MG63 (cell line): ENCODE measurements around the gene PXMP4. TPM values are rescaled to one million over a fixed set of nuclear protein-coding genes. Genes with fewer than 3 reads are reported as not detected.

ENCODE experiments used
- DNase-seq: peaks from one replicate; pipeline ENCODE4 v3.0.0-alpha.2; 2020
- H3K27me3 ChIP-seq: fragments of 250-450 bp; sonication (Bioruptor Pico); 2 replicates; pipeline ENCODE4 v1.5.1; 2020; ENCODE audit warnings: mild to moderate bottlenecking, moderate library complexity
- H3K36me3 ChIP-seq: fragments of 250-450 bp; sonication (Bioruptor Pico); 2 replicates; pipeline ENCODE4 v1.5.1; 2020; ENCODE audit warnings: mild to moderate bottlenecking, moderate library complexity
- H3K4me3 ChIP-seq: fragments of 250-450 bp; sonication (Bioruptor Pico); 2 replicates; pipeline ENCODE4 v1.5.1; 2020; ENCODE audit warnings: mild to moderate bottlenecking, moderate library complexity
- H3K9me3 ChIP-seq: fragments of 250-450 bp; sonication (Bioruptor Pico); 2 replicates; pipeline ENCODE4 v1.5.1; 2020; ENCODE audit warnings: mild to moderate bottlenecking, moderate library complexity
- total RNA-seq: library from RNA; depleted of rRNA; stranded (reverse); fragments of >200 nt; shearing (Covaris generic); gene quantifications from 2 replicates; pipeline ENCODE4 v1.2.3, GENCODE V29; 2014; ENCODE audit warnings: low replicate concordance

Gene PXMP4
- total RNA-seq, 1 experiment from 2014 or later, result 2.7 TPM

- DNase-seq, result no peak
- H3K36me3 ChIP-seq, result peaks cover 5% of the 10 kb centered on the region
- H3K9me3 ChIP-seq, result peaks cover 16% of the 10 kb centered on the region
- H3K4me3 ChIP-seq, result no peak overlapping the region
- H3K27me3 ChIP-seq, result no peaks in the 10 kb centered on the region
These were observed 19.4 kb upstream of the PXMP4 start for GRCh38 chr20:33739493-33739892.

GRCh38 chr20:33736962-33737361 lies 16.9 kb upstream of the PXMP4 start:
- no peaks in the 10 kb centered on the region for H3K27me3 ChIP-seq
- H3K4me3 ChIP-seq, result no peak overlapping the region
- no peak for DNase-seq
- peaks cover 5% of the 10 kb centered on the region for H3K36me3 ChIP-seq
- H3K9me3 ChIP-seq, result peaks cover 16% of the 10 kb centered on the region

- peaks cover 16% of the 10 kb centered on the region for H3K9me3 ChIP-seq
- H3K4me3 ChIP-seq, result no peak overlapping the region
- peak; percentile 69 for DNase-seq
These were observed 13.8 kb upstream of the PXMP4 start for GRCh38 chr20:33733654-33734576.

DNA sequence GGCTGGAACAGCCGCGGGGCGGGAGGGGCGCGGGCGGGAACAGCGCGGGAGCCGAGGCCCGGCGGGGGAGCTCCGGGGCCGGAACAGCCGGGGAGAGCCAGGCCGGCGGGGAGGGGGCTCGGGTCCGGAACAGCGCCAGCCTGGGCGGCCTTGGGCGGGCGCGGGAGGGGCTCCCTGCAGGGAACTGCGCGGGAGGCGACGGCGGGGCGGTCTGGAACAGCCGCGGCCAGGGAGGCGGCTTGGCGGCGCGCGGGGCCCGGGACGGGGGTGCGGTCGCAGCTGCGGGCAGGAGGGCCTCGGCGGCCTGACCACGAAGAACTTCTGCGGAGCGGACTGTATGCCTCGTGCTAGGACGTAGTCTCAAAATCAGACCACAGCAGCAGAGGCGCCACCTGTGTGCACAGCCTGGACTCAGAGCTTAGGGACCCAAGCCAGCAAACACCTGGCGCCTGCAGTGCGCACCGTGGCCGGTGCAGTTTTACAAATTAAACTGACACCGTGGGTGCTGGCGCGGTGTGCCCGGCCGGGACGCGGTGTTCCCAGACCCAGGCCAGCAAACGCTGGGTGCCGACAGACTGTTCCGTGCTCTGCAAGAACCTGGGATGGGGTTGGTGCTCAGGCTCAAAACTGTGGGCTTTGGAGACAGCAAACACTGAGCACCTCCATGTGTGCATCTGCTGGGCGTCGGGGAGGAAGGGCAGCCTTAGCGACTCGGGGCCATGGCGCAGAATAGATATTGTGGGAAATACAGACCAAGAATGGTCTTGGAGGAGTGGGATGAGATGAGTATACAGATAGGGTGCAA lies 12.3 kb upstream of the PXMP4 start:
- H3K36me3 ChIP-seq, result peaks cover 5% of the 10 kb centered on the region
- peak; percentile 84 for DNase-seq
- no peaks in the 10 kb centered on the region for H3K27me3 ChIP-seq
- peak overlapping the region; percentile 52 for H3K4me3 ChIP-seq
- H3K9me3 ChIP-seq, result peaks cover 14% of the 10 kb centered on the region

More at GRCh38 chr20:33733654-33734576, 13.8 kb upstream of the PXMP4 start:
- H3K27me3 ChIP-seq, result no peaks in the 10 kb centered on the region
- H3K36me3 ChIP-seq, result peaks cover 5% of the 10 kb centered on the region

DNA sequence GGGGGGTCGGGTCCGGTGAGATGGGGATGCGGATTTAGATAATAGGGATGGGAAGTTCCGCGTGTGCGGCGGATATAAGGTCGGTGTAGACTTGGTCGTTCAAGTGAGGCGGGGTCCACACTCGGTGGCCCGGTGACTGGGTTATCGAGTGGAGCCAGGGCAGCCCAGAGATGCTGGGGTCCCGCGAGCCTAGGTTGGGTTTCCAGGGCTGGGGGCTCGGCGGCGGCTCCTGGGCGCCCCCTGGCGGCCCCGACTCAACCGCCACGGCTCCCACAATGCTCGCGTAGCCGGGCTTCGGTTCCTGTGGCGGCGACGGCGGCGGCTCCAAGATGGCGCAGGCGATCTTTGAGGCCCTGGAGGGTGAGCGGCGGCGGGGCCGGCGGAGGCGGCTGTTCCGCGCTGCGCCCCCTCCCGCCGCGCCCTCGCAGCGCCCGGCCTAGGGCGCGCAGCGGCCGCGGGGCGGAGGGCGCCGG lies 11.6 kb upstream of the PXMP4 start, which contains the start of gene ZNF341:
Gene ZNF341 (plus strand): TSS at position 304 of the 473 bp plus-strand sequence. CDS start 26 bp downstream, at position 330.
- H3K4me3 ChIP-seq, result peak within 1 kb of the TSS; percentile 52
- peak; percentile 86 for DNase-seq
- no peaks in the 10 kb centered on the region for H3K27me3 ChIP-seq
- peaks cover 3% of the 10 kb centered on the region for H3K36me3 ChIP-seq
- peaks cover 7% of the 10 kb centered on the region for H3K9me3 ChIP-seq

GRCh38 chr20:33730946-33731692 lies 11.0 kb upstream of the PXMP4 start:
- peak overlapping the region; percentile 41 for H3K4me3 ChIP-seq
- DNase-seq, result no peak
- peaks cover 1% of the 10 kb centered on the region for H3K9me3 ChIP-seq
- no peaks in the 10 kb centered on the region for H3K36me3 ChIP-seq
- H3K27me3 ChIP-seq, result no peaks in the 10 kb centered on the region

DNA sequence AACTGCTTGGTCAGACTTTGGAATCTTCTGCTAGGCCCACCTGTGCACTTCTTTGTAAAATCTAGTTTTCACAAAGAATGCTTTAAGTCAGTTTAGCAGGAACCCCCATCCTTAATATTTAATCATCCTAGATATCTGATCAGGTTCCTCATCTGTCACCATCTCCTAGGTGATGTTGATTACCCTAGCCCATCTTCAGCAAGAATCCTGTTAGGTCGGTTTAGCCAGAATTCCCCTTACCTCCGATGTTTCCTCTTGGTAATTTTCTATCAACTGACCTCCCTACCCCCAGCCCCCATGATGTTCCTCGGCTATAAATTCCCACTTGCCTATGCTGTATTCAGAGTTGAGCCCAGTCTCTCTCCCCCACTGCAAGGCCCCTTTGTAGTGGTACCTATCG lies 9.0 kb upstream of the PXMP4 start:
- H3K36me3 ChIP-seq, result no peaks in the 10 kb centered on the region
- no peaks in the 10 kb centered on the region for H3K9me3 ChIP-seq
- no peaks in the 10 kb centered on the region for H3K27me3 ChIP-seq
- DNase-seq, result no peak
- H3K4me3 ChIP-seq, result no peak overlapping the region

GRCh38 chr20:33728463-33728862 lies 8.4 kb upstream of the PXMP4 start:
- Histone ChIP-seq H3K9me3 (no peaks in the 10 kb centered on the region), H3K36me3 (no peaks in the 10 kb centered on the region), H3K27me3 (no peaks in the 10 kb centered on the region), H3K4me3 (no peak overlapping the region)
- DNase-seq, result no peak

DNA sequence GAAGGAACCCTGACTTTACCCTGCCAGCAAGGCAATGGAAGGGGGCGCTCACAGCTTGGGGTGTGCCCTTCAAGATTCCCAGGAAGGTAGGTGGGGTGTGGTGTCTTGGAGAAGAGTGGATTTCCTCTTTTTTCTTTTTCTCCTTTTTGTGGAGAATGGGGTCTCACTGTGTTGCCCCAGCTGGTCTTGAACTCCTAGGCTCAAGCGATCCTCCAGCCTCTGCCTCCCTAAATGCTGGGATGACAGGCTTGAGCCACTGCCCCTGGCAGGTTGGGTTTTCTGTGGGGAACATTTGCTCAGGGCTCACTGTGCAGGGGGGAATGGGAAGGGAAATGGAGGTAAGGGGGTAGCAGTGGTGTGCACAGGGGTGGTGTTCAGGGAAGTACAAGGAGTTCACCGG lies 7.7 kb upstream of the PXMP4 start:
- no peak for DNase-seq
- no peaks in the 10 kb centered on the region for H3K27me3 ChIP-seq
- no peaks in the 10 kb centered on the region for H3K9me3 ChIP-seq
- H3K36me3 ChIP-seq, result no peaks in the 10 kb centered on the region
- no peak overlapping the region for H3K4me3 ChIP-seq

DNA sequence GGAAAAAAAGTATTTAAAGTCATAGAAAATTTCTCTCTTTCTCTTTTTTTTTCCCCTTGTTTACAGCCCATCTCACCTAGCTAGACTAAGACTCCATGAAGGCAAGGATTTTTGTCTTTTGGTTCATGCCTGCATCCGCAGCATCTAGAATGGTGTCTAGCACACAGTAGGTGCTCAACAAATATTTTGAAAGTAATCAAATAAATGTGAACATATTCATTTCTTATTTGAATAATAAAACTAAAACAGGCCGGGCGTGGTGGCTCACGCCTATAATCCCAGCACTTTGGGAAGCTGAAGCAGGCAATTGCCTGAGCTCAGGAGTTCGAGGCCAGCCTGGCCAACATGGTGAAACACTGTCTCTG lies 7.0 kb upstream of the PXMP4 start:
- no peaks in the 10 kb centered on the region for H3K36me3 ChIP-seq

GRCh38 chr20:33725607-33726264 lies 5.6 kb upstream of the PXMP4 start:
- Histone ChIP-seq H3K27me3 (no peaks in the 10 kb centered on the region), H3K9me3 (no peaks in the 10 kb centered on the region), H3K36me3 (no peaks in the 10 kb centered on the region), H3K4me3 (no peak overlapping the region)
- DNase-seq, result no peak

More for the DNA sequence above, 7.0 kb upstream of the PXMP4 start:
- H3K4me3 ChIP-seq, result no peak overlapping the region
- H3K9me3 ChIP-seq, result no peaks in the 10 kb centered on the region
- no peak for DNase-seq
- no peaks in the 10 kb centered on the region for H3K27me3 ChIP-seq

- no peaks in the 10 kb centered on the region for H3K27me3 ChIP-seq
- H3K4me3 ChIP-seq, result no peak overlapping the region
- no peak for DNase-seq
These were observed 4.5 kb upstream of the PXMP4 start for GRCh38 chr20:33724439-33725094.

GRCh38 chr20:33721391-33722140 lies 1.5 kb upstream of the PXMP4 start:
- H3K36me3 ChIP-seq, result no peaks in the 10 kb centered on the region
- no peaks in the 10 kb centered on the region for H3K27me3 ChIP-seq
- no peak overlapping the region for H3K4me3 ChIP-seq
- no peak for DNase-seq
- H3K9me3 ChIP-seq, result no peaks in the 10 kb centered on the region

More at GRCh38 chr20:33724439-33725094, 4.5 kb upstream of the PXMP4 start:
- no peaks in the 10 kb centered on the region for H3K9me3 ChIP-seq
- H3K36me3 ChIP-seq, result no peaks in the 10 kb centered on the region

- no peaks in the 10 kb centered on the region for H3K36me3 ChIP-seq
- peak overlapping the region; percentile 68 for H3K4me3 ChIP-seq
- H3K9me3 ChIP-seq, result no peaks in the 10 kb centered on the region
- H3K27me3 ChIP-seq, result no peaks in the 10 kb centered on the region
- no peak for DNase-seq
These were observed 677 bp downstream of the PXMP4 start for GRCh38 chr20:33719277-33719988.
